GM19452 (cell line): Measurements from ENCODE around the gene DUOXA2.

Experiments used
- ATAC-seq: cut with Tn5 transposase; IDR thresholded peaks from one replicate; pipeline ENCODE4 v1.9.1; 2021; ENCODE audit not compliant: unreplicated experiment

Gene DUOXA2

DNA sequence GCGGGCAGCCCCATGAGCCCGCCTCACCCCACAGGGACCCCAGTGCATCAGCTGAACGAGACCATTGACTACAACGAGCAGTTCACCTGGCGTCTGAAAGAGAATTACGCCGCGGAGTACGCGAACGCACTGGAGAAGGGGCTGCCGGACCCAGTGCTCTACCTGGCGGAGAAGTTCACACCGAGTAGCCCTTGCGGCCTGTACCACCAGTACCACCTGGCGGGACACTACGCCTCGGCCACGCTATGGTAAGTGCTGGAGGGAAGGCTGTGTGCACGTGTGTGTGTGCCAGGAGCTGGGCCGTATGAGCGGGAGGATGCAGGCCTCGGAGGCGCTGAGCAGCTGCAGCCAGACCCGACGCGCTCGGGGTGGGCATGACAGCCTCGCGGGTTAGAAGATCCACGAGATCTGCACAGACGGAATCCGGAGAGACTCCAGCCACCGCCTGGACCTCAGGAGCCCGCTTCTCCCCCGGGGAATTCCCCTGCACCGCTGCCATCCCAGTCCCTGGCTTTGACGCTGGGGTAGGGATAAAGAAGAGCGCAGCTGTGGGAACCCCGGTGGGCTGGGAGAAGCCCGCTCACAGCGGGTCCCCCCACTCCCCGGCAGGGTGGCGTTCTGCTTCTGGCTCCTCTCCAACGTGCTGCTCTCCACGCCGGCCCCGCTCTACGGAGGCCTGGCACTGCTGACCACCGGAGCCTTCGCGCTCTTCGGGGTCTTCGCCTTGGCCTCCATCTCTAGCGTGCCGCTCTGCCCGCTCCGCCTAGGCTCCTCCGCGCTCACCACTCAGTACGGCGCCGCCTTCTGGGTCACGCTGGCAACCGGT lies 2.6 kb downstream of the DUOXA2 start:
- ATAC-seq, result no peak

DNA sequence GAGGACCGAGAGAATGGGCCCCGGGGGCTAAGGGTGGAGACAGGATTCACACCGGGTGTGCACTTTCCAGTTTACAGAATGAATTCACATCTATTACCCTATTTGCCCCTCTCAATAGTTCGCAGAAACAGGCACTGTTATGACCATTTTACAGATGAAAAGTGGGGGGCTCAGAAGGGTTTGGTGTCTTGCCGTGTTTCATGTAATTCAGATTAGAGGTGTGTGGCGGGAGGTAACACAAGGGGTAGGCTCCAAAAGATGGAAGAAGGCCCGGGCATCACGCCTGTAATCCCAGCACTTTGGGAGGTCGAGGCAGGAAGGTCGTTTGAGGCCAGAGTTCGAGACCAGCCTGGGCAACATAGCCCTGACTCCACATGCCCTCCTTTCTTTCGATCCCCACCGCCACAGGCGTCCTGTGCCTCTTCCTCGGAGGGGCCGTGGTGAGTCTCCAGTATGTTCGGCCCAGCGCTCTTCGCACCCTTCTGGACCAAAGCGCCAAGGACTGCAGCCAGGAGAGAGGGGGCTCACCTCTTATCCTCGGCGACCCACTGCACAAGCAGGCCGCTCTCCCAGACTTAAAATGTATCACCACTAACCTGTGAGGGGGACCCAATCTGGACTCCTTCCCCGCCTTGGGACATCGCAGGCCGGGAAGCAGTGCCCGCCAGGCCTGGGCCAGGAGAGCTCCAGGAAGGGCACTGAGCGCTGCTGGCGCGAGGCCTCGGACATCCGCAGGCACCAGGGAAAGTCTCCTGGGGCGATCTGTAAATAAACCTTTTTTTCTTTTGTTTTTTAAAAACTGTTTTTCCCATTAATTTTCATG lies 3.4 kb downstream of the DUOXA2 start:
- ATAC-seq, result no peak

- peak; percentile 82 for ATAC-seq
These were observed 4.0 kb downstream of the DUOXA2 start for GRCh38 chr15:45118131-45118588.

GRCh38 chr15:45118996-45119395 lies 4.9 kb downstream of the DUOXA2 start:
- ATAC-seq, result no peak

GRCh38 chr15:45120081-45120972 lies 6.2 kb downstream of the DUOXA2 start:
- ATAC-seq, result no peak

DNA sequence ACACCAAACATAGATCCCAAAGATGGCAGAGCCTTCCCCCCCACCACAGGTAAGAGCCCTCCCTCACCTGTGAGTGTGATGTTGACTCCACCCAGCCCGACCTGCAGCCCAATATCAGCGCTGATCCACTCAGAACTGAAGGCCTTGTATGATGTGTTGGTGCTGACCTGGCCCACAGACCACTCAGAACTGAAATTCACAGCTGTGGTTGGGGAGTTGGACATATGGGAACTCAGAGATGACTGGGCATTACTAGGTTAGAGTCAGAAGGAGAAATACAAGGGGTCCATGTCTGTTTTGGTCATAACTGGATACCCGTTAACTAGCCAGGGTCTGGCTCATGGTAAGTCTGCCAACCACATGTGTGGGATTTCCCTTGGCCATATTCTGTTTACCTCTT lies 6.9 kb downstream of the DUOXA2 start:
- no peak for ATAC-seq

DNA sequence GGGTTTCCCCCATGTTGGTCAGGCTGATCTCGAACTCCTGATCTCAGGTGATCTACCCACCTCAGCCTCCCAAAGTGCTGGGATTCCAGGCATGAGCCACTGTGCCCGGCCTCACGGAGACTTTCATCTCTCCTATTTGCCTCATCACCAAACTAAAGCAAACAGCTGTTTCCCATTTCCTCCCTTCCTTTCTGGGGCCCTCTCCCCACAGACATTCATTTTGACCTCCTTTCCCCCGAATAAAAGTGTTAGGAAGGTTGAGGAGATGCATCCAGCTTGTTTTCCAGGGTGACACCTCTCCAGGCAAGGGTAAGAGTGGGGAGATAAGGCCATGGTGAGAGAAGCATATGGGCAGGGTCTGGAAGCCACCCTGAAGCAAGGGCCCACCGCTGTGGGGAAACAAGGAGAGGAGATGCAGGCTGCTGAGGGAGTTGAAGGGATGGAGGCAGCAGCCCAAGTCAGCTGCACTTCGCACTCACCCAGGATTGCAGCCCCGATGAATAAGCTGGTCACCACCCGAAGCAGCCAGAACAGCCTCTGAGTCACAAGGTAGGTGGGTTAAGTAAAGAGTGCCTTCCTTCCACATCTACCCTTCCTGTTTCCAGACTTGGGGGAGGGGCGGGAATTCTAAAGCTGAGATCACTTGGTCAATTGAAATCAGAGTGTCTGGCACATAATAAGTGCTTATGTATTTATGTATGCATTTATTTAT lies 7.7 kb downstream of the DUOXA2 start:
- ATAC-seq, result no peak

- no peak for ATAC-seq
These were observed 8.6 kb downstream of the DUOXA2 start for GRCh38 chr15:45122719-45123118.

DNA sequence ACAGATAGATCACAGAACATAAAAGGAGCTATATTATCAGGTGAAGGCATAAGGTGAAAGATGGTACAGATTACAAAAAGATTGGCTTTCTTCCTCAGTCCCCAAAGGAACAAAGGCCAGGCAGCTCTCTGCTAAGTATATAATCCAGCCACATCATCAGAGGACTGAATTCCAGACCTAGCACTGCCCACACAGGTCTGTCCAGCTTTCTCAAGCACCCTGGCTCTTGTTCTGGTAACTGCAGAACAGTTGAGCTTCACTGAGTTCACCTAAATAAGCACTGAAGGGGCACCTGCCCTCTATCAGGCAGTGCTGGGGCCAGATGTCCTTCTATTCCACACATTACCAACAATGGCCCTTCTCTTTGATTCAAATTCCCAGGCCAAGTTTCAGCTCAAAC lies 9.3 kb downstream of the DUOXA2 start:
- no peak for ATAC-seq

DNA sequence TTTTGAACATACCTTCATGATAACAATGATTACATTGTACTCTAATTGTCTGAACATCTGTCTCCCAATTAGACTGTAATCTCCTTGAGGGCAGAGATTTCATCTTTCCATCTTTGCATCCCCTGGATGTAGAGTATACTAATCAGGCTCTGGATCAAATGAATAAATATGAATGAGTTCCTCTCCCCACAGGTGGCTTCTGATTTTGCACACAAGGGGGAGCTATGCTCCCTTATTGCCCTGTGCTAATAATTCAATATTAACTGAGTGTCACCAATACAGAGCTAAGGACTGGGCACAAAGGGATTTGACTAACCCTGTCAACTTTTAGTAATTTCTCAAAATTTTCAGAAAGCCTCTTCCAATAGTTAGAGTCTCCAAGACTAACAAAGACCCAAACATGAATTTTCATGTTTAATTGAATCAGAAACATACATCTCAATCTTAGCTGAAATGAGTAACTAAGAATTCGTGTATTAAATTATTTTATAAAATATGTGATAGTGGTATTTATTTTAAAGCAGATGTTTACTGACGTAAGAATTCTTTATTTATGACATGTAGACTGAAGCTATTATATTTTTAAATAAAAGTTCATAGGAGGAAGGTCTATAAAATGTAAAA lies 12.5 kb downstream of the DUOXA2 start:
- no peak for ATAC-seq

DNA sequence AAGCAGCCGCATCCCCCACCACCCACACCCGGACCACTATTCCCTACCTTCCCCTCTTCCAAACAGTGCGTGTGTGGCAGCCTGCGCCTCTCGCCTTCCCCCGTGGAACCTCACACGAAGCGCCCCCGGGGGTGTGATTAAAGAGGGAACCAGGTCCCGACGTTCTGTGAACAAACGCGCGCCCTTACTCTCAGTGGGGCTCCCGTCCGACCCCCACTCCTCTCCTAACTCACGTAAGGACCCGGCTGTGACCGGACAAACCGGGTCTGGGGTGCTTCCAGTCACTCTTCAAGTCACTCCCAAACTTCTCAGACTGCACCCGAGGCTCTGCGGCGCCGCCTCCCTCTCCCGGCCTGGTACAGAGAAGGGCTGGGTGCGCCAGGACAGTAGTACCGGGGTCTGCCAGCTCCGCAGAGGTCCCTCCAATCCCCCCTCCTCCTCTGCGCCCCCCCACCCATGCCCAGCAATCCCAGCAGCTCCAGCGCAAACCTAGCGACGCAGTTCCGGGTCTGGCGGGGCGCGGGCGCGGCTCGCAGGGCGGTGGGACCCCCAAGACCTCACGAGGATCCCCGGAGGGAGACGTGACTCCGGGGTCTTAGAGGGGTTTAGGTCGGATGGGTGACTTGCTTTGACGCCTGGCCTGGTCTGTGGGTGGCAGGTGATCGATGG lies 15.0 kb downstream of the DUOXA2 start:
- no peak for ATAC-seq

DNA sequence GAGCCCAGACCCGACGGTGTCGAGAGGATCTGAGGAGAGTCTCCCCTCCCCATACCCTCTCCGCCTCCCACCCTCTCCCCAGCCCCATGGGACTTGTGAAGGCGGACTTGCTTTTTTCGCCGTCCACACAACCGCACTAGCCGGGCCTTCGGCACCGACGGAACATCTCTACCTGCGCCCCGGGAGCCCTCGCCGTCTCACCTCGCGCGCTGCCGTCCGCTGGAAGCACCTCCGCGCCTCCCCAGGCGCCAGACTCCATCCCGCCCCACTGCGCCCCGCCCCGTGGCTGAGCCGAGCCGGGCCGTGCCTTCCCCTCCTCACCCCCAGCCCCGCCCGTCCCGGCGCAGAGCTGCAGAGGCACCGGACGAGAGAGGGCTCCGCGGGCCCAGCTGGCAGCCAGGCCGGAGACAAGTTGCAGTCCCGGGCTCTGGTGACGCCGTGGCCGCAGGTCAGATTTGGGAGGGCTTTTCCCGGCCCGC lies 15.6 kb downstream of the DUOXA2 start, which contains the start of the genes DUOX1 and DUOXA1:
DUOX1 (plus strand) TSS at position 344 of the 479 bp plus-strand sequence. CDS start 1,973 bp downstream, outside the sequence.
DUOXA1 (minus strand) TSS at position 229 of the 479 bp plus-strand sequence. CDS start 6,865 bp downstream, outside the sequence.
- ATAC-seq, result no peak

DNA sequence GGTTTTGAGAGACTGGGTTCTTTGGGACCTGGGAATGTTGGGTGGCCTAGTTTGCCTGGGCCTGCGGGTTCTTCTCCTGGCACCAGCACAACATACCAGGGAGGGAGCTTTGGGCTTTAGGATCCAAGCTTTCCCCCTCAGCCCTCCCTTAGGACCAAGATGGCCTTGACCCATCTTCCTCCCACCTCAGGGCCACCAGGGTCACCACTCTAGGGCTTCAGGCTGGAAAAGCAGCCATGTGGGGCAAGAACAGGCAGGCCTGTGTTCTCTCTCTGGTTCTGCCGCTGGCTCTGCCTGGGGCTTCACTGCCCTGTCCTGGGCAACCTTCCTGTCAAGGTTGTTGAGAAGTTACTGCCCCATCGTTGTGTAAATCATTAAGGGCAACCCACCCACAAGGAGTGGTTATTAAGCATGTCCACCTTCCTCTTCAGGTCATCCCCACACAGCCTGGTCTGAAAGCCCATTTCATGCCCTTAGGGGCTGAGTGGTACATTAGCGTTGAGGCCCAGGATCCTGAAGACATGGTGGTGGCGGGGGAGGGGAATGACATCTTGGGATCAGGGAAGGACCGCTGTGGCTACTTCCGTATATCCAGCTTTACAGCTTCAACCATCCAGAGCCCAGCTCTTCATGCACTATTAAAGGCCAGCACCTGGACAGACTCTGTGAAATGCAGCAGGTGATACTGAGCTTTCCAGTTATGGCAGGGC lies 16.3 kb downstream of the DUOXA2 start:
- ATAC-seq, result no peak

DNA sequence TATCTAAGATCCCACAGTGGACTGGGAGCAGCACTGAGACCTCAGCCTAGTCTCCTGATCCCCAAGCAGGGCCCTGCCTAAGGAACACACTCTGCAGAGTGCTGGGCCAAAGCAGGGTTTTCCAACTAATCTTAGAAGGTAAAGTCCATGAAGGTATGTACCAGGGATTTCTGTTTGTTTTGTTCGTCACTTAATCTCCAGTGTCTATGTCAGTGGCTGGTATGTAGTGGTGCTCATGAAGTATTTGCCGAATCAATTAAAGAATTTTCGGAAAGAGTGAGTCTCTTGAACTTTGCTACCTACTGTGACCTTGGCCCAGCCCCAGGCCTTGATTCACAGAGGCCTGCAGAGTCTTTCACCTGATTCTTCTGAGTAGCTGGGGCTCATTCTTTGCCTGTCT lies 17.4 kb downstream of the DUOXA2 start:
- no peak for ATAC-seq

- no peak for ATAC-seq
These were observed 18.9 kb downstream of the DUOXA2 start for GRCh38 chr15:45132844-45133560.

GRCh38 chr15:45133561-45133920 lies 19.4 kb downstream of the DUOXA2 start:
- ATAC-seq, result no peak

DNA sequence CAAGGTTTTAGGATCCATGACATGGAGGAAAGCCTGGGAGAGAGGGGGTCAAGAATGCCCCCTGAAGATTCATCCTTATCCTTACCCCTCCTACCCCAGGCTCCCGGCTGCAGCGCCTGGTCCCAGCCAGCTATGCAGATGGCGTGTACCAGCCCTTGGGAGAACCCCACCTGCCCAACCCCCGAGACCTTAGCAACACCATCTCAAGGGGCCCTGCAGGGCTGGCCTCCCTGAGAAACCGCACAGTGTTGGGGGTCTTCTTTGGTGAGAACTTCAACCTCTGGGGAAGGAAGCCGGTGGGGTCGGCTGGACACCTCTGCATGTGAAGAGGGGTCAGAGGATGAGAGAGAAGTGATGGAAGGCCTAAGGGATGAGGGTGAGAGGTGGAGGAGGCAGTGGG lies 19.9 kb downstream of the DUOXA2 start:
- ATAC-seq, result no peak
